Keratinocyte (primary cell): ENCODE results near the gene SETD7. TPM values are rescaled to one million over a fixed set of nuclear protein-coding genes. Genes with fewer than 3 reads are reported as not detected.

Source experiments
- DNase-seq: peaks from one replicate; pipeline ENCODE4 v3.0.0-alpha.2; 2011; ENCODE audit warnings: low read depth, missing footprints, low spot score
- FAIRE-seq: peaks from 2 replicates; lab custom pipeline; 2011; peaks lifted over from hg19 to GRCh38; lab: Jason Lieb, UNC
- H2AFZ ChIP-seq: 2 replicates; pipeline ENCODE4 v1.6.0; 2012; ENCODE audit warnings: low read length, control low read depth, inconsistent platforms; ENCODE audit not compliant: control insufficient read depth
- H3K27ac ChIP-seq: 2 replicates; pipeline ENCODE4 v1.5.1; 2011; ENCODE audit warnings: low read length; ENCODE audit not compliant: control insufficient read depth, insufficient read depth
- H3K27me3 ChIP-seq: 3 replicates; pipeline ENCODE4 v1.6.0; 2011; ENCODE audit warnings: low read length; ENCODE audit not compliant: control insufficient read depth, insufficient read depth; ENCODE audit errors: extremely low read depth
- H3K36me3 ChIP-seq, 2 experiments: 2 replicates in 1 of 2; 3 replicates in 1 of 2; pipeline ENCODE4 v1.5.1; 2011; ENCODE audit warnings: low read length in 2 of 2, mild to moderate bottlenecking in 1 of 2; ENCODE audit not compliant: control insufficient read depth in 2 of 2, insufficient read depth in 2 of 2; ENCODE audit errors: extremely low read depth in 1 of 2
- H3K4me1 ChIP-seq: 3 replicates; pipeline ENCODE4 v1.5.1; 2011; ENCODE audit warnings: low read length; ENCODE audit not compliant: control insufficient read depth, insufficient read depth; ENCODE audit errors: extremely low read depth
- H3K4me2 ChIP-seq: 3 replicates; pipeline ENCODE4 v1.6.0; 2011; ENCODE audit warnings: low read depth, low read length; ENCODE audit not compliant: control insufficient read depth, insufficient read depth; ENCODE audit errors: extremely low read depth
- H3K4me3 ChIP-seq, 3 experiments: fragments of 200-600 bp in 1 of 3; sonication (generic) in 1 of 3; 2 replicates in 2 of 3; 3 replicates in 1 of 3; pipeline ENCODE4 v1.5.1; 2011 to 2016; ENCODE audit warnings: low read length in 3 of 3, mild to moderate bottlenecking in 3 of 3, control low read depth in 2 of 3, inconsistent platforms in 1 of 3, low read depth in 1 of 3, mixed read lengths in 1 of 3, mixed run types in 1 of 3, moderate library complexity in 1 of 3; ENCODE audit not compliant: control insufficient read depth in 2 of 3, insufficient read depth in 2 of 3; ENCODE audit errors: extremely low read depth in 1 of 3
- H3K79me2 ChIP-seq: 2 replicates; pipeline ENCODE4 v1.6.0; 2012; ENCODE audit warnings: low read length; ENCODE audit not compliant: control insufficient read depth, insufficient read depth
- H3K9ac ChIP-seq: 3 replicates; pipeline ENCODE4 v1.6.0; 2011; ENCODE audit warnings: low read length; ENCODE audit not compliant: control insufficient read depth, insufficient read depth; ENCODE audit errors: extremely low read depth
- H3K9me1 ChIP-seq: 3 replicates; pipeline ENCODE4 v1.6.0; 2011; ENCODE audit warnings: low read length; ENCODE audit not compliant: control insufficient read depth, insufficient read depth; ENCODE audit errors: extremely low read depth
- H3K9me3 ChIP-seq: 2 replicates; pipeline ENCODE4 v1.5.1; 2012; ENCODE audit warnings: low read depth, low read length; ENCODE audit not compliant: control insufficient read depth
- H4K20me1 ChIP-seq: 3 replicates; pipeline ENCODE4 v1.6.0; 2011; ENCODE audit warnings: low read length; ENCODE audit not compliant: control insufficient read depth, insufficient read depth; ENCODE audit errors: extremely low read depth
- CTCF ChIP-seq, 3 experiments: IDR thresholded peaks in 1 of 3; conservative IDR thresholded peaks in 1 of 3; optimal IDR thresholded peaks in 1 of 3; 2 replicates in 2 of 3; 3 replicates in 1 of 3; pipeline versions ENCODE3 to v1.5.1; 2011; ENCODE audit warnings: low read length in 3 of 3, mild to moderate bottlenecking in 3 of 3, moderate library complexity in 2 of 3, control low read depth in 1 of 3, inconsistent platforms in 1 of 3; ENCODE audit not compliant: insufficient read depth in 2 of 3; ENCODE audit errors: extremely low read depth in 1 of 3
- EZH2 ChIP-seq: IDR thresholded peaks from one replicate; pipeline ENCODE4 v1.6.1; 2012; ENCODE audit warnings: inconsistent platforms, mild to moderate bottlenecking, low read length, moderate library complexity
- dilution Hi-C: fragments of 300-500 bp; cut with MboI; formaldehyde crosslinking; loops from one replicate; pipeline ENCODE4 v1.7.0; 2020; ENCODE audit warnings: low sequenced_read_pairs; ENCODE audit not compliant: extremely low pct_ligation_motif_present
- polyA plus RNA-seq, 5 experiments: library from polyadenylated mRNA; depleted of rRNA in 3 of 5; stranded (reverse) in 3 of 5; stranded (forward) in 1 of 5; unstranded in 1 of 5; fragments of >200 nt; gene quantifications; 1 replicate in 1 of 5; 2 replicates in 3 of 5; 3 replicates in 1 of 5; pipeline versions ENCODE4 v1.2.1 to v1.2.3, GENCODE V29; 2011 to 2012; ENCODE audit warnings: missing spikeins in 2 of 5, low read depth in 1 of 5, low replicate concordance in 1 of 5

Gene SETD7
- polyA plus RNA-seq, 1 donor (not counting 4 experiments of a cell fraction or from before 2014, with no cell fraction given): 18.8 TPM

GRCh38 chr4:139470997-139471665 lies 84.9 kb downstream of the SETD7 start:
- no peaks in the 10 kb centered on the region for H3K27me3 ChIP-seq
- peaks cover 2 to 5% of the 10 kb centered on the region in 2 experiments for H3K36me3 ChIP-seq
- no peak overlapping the region for H2AFZ ChIP-seq
- no peaks in the 10 kb centered on the region for H4K20me1 ChIP-seq
- H3K9me3 ChIP-seq: no peaks in the 10 kb centered on the region
- peaks cover 10% of the 10 kb centered on the region for H3K79me2 ChIP-seq
- H3K4me2 ChIP-seq: no peak overlapping the region
- DNase-seq: no peak
- no peaks in the 10 kb centered on the region for H3K4me1 ChIP-seq
- dilution Hi-C loops: no loop called here
- no peaks in the 10 kb centered on the region for H3K9me1 ChIP-seq
- H3K4me3 ChIP-seq: no peak overlapping the region
- no peak for TF ChIP-seq EZH2
- no peak for TF ChIP-seq CTCF (optimal IDR thresholded peaks at IDR 0.05 in 1 of 3, IDR thresholded peaks at IDR 0.05 in 1 of 3, conservative IDR thresholded peaks at IDR 0.05 in 1 of 3; ENCODE audit: extremely low read depth in 1 of 3, insufficient read depth in 2 of 3, low read length in 3 of 3)
- no peak overlapping the region for H3K9ac ChIP-seq
- H3K27ac ChIP-seq: no peak overlapping the region
- FAIRE-seq: no peak

- dilution Hi-C loops: no loop called here
- Histone ChIP-seq H3K36me3 (peaks cover 2 to 5% of the 10 kb centered on the region in 2 experiments), H3K27me3 (no peaks in the 10 kb centered on the region), H3K4me2 (no peak overlapping the region), H3K4me3 (no peak overlapping the region), H4K20me1 (no peaks in the 10 kb centered on the region), H3K79me2 (peaks cover 14% of the 10 kb centered on the region), H3K9me3 (no peaks in the 10 kb centered on the region), H3K4me1 (no peaks in the 10 kb centered on the region), H3K9ac (no peak overlapping the region), H3K9me1 (no peaks in the 10 kb centered on the region), H3K27ac (no peak overlapping the region), H2AFZ (no peak overlapping the region)
- FAIRE-seq (no peak), DNase-seq (no peak)
- TF ChIP-seq CTCF (optimal IDR thresholded peaks at IDR 0.05 in 1 of 3, IDR thresholded peaks at IDR 0.05 in 1 of 3, conservative IDR thresholded peaks at IDR 0.05 in 1 of 3; ENCODE audit: extremely low read depth in 1 of 3, insufficient read depth in 2 of 3, low read length in 3 of 3): no peak
- no peak for TF ChIP-seq EZH2
Measured at GRCh38 chr4:139470295-139470694, 85.7 kb downstream of the SETD7 start.
